HG02642 (cell line): ENCODE results near the gene HK2.
"Not testable (repeated sequence)": the region's sequence is repeated elsewhere in the genome, so short reads cannot be mapped to it uniquely, and the experiment has no call there.

ENCODE experiments used
- ATAC-seq: cut with Tn5 transposase; IDR thresholded peaks from one replicate; pipeline ENCODE4 v1.9.1; 2021; ENCODE audit warnings: mild to moderate bottlenecking; ENCODE audit not compliant: unreplicated experiment, poor library complexity

HK2 gene

DNA sequence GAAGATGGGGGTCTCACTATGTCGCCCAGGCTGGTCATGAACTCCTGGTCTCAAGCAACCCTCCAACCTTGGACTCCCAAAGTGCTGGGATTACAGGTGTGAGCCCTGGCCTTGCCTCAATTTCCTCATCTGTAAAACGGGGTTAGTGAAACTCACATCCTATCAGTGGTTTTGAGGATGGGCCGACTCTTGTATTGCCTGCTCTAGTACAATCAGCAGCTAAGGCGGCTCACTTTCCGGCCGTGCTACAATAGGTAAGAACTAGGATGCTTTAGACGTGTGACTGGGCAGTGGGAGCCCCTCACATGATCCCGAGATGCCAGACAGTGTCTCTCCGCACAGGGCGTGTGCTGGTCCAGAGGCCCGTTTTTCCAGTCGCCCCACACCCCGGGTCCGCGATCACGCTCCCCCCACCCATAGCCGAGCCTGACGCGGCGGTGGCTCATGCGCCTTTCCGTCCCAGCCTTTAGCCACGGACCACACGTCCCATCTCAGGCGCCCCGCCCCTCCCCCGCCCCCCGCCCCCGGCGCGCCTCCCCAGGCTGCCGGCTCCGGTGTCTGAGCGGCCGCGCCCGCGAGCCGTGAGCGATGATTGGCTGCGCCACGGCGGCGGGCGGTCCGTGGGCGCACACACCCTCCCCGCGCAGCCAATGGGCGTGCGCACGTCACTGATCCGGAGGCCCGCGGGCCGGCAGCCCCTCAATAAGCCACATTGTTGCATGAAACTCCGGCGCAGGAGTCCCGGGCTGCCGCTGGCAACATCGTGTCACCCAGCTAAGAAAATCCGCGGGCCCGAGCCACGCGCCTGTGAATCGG lies at the start of gene HK2:
HK2 (plus strand) TSS at position 710 of the 816 bp plus-strand sequence. CDS start 454 bp downstream, outside the sequence.
- ATAC-seq = peak; percentile 85

DNA sequence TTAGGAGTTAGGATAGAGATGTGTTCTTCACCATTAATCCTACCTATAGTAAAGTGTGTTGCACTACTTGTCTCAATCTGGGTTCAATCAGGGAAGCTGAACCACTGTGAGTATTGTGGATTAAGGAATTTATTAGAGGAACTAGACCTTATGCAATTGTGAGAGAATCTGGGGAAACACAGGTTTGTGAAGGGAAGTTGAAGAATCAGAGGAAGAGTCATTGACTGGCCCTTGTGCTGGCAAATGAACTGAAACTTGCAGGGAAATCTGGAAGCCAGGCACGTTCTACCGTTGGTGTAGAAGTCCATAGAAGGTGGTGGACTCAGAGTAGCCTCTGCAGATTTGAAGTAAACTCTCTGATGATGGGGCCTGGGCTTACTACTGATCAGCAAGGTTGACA lies 44.7 kb upstream of the HK2 start:
- ATAC-seq = no peak

DNA sequence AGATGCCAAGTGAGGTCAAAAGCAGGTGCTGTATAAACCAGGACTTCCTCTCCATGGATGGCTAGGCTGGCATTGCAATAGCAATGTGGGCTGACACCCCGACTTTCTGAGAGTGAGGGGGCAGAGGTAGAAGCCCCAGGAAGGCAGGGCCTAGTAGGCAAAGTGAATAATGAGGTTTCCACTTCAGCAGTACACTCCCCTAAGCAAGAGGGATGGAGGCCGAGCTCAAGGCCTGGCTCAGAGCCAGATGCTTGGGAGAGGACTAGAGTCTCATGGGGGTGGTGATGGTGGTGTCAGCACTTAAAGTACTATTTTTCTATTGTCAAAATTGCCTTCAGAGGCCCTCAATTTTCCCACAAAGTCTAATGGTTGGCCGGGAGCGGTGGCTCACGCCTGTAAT lies 41.6 kb upstream of the HK2 start:
- no peak for ATAC-seq

DNA sequence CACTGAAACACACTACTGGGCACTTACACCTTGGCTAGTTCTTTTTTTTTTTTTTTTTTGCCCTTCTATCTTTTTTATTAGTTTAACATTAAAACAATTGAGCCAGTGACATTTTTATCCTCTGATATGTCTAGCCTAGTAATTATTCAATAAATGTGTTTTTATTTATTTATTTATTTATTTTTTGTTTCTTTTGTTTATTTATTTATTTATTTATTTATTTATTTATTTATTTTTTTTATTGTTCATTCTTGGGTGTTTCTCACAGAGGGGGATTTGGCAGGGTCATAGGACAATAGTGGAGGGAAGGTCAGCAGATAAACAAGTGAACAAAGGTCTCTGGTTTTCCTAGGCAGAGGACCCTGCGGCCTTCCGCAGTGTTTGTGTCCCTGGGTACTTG lies 39.0 kb upstream of the HK2 start:
- not testable (repeated sequence) for ATAC-seq

DNA sequence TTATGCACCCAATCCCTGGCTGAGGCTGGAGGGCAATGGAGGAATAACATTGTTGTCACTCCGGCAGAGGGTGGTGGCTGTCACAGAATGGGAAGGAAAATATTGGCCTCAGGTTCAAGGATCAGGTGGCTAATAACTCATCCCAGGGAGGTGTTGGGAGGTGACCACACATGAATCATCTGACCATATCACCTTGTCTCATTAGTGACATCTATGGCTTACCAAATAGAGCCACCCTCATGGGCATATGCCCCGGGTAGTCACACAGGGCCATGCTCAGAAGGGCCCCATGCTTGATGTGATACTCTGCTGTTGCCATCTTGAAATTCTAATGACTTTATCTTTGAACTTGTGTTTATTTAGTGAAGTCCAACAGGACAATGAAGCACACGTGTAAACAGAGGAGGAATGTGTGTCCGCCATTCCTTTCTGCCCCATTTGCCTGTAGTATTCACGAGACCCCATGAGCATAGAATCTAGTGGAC lies 27.5 kb upstream of the HK2 start:
- ATAC-seq = no peak

DNA sequence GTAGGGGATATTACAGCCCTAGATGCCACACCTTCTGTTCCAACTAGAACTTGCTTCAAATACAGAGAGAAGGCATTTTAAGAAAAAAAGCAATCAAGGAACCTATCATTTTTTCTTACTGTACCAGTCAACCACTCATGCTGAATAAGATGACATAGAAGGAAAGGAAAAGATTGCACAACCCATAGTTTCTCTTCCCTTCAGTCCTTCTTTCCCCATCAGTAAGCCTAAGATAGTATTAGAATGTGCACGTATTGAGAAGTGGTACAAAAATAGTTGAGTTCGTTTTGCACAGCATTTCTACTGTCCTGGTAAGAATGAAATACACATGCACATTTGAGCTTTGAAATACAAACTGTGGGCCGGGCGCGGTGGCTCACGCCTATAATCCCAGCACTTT lies 27.0 kb upstream of the HK2 start:
- no peak for ATAC-seq

DNA sequence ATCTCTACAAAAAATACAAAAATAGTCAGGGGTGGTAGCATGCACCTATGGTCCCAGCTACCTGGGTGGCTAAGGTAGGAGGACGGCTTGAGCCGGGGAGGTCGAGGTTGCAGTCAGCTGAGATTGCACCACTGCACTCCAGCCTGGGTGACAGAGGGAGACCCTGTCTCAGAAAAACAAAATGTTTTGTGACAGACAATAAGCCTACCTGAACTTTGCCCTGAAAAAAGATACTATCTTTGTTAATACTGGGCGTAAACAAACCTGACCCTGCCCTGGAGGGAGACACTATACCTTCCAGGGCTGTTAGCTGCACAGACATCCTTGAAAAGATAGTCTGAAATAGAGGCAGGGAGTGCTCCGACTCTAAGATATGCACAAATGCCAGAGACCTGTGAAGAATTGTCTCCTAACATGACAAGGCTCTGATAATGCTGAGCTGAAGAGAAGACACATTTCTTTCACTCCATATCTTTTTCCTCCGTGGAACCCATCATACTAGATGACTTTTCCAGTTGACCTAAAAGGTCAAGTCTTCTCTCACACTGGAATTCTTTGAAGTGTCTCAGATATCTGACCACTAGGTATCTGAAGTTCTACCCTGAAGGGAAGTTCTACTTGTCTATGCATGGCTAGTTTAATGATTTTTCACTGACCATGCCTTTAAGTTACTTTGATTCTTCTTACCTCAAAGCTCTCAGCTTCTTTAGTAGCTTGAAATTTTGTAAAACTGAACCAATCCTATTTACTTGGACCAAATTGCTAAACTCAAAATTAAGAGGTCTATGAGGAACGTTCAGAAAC lies 20.9 kb upstream of the HK2 start:
- ATAC-seq = no peak

DNA sequence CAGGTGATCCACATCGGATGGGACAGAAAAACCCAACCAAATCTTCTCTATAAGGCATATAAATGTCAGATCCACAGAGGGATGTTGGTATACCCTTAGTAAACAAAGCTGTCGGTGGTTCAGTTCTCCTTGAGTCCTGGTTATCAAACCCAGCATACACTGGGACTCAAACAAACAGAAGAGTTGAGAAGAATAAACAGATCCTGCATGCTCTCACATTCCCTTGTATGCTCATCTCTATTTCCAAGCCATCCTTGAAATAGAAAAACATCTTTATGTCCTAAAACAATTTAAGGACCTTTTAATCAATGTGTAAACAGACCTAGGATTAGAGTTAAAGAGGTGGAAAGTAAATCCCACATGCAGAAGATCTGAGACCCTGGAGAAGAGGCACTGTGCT lies 19.8 kb upstream of the HK2 start:
- ATAC-seq = no peak

DNA sequence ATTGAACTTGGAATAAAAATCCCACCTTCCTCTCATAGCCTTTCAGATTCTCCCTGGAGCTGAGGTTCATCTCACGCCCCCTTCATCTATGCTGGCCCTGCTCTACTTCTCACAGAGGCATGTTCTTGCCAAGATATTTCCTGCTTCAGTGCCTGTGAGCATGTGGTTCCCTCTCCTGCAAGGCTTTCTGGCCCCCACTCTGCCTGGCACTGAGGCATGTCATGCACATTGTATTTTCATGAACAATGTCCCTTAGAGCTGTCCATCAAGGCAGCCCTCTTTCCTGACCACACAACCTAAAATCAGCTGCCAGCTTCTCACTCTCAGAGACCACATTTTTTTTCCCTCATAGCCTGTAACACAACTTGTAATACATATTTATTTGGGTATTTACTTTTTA lies 18.0 kb upstream of the HK2 start:
- ATAC-seq = no peak

DNA sequence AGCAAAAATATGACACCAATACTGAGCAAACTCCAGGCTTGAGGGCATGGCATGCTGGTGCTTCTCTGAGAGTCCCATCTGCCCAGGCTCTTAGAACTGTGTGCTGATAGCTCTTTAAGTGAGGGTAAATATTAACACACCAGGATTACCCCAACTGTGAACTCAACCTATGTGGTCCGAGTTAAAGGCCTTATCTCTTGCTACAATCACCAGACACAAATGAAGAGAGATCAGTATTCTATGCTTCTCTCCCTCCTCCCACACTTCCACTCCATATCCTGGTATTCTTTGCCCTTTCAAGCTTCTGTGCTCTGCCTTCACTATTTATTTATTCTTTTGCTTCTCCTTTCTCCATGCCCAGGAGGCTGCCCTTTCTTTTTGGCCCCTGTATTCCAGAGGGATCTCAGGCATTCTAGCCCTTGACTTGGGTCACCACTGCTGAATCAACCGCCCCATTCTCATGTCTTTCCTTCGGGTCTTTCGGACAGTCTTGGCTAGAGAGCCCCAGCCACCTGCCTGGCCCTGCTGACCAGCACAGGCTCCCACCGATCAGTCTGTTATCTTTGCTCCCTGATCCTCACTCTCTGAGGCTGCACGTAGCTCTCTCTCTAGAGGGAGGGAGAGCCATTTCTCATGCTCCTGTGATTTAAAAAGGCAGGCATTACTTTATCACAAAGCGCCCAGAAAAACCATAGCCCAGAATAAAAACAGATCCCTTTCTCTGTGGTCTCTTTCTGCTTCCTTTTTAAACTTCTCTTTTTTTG lies 17.2 kb upstream of the HK2 start:
- ATAC-seq = no peak

DNA sequence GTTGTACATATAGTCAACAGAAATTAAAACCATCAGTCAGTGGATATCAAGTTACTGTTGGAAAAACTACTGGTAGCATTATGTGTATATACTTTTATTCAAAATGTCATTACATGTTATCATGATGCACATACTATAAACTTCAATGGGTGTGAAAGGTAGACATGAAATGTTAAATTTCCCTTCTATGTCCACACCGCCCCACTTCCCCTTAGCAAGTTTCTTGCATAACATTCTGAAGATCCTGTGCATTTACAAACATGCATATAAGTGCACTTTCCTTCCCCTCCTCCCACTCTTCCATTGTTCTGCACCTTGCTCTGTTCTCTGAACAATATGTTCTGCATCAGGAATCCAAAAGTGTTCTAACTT lies 16.6 kb upstream of the HK2 start:
- no peak for ATAC-seq

DNA sequence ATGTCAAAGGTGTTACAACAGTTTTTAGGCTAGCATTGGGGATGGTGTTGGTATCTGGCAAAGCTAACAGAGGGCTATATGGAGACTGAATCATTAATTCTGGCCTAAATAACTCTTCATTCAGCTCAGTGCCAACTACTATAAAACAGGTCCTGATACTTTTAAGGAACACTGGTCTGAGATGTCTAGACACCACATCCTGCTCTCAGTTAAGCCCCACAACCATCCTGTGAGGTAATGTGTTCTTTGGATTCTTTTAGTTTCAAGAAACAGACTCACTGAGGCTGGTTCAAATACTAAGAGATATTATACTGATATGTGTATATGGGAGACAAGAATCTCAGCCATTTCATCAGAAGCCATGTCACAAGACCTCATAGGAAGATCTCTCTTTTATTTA lies 14.2 kb upstream of the HK2 start:
- ATAC-seq = no peak

DNA sequence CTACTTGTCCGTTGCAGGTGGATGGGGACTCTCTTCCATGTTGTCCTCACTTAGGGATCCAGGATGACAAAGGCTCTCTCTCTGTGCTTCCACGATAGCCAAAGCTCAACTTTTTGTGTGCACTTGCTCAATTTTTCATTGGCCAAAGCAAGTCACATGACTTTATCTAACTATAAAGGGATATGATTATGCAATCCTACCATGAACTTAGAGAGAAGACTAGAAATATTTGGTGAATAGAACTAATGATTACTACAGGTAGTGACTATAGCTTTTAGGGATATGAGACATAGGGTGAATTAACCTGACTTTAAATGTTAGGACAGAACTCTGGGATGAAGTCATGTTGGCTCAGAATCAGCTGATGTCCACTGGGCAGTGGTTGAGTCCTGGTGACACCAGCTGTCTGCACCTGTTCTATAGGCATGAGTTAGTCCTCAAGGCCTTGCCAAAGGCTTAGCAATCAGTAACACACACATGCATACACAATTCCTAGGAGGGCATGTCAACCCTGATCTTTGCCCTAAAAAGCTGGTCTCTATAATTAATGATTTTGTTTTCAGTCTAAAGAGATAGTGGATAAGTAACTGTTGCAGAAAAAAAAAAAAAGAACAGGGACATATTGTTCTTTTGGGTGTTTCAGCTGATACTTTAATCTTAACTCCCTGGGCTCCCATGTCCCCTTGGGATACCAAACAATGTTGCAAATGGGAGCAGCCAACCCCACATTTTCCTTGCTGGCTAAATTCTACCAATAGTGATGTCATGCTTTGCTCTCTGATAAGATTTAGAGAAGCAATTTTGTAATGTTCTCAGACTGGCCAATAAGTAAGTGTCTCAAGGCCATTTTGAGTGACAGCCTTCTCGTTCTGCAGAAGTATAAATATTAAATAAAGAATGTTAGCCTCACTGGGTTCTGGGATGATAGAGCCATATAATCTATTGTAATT lies 12.5 kb upstream of the HK2 start:
- no peak for ATAC-seq

DNA sequence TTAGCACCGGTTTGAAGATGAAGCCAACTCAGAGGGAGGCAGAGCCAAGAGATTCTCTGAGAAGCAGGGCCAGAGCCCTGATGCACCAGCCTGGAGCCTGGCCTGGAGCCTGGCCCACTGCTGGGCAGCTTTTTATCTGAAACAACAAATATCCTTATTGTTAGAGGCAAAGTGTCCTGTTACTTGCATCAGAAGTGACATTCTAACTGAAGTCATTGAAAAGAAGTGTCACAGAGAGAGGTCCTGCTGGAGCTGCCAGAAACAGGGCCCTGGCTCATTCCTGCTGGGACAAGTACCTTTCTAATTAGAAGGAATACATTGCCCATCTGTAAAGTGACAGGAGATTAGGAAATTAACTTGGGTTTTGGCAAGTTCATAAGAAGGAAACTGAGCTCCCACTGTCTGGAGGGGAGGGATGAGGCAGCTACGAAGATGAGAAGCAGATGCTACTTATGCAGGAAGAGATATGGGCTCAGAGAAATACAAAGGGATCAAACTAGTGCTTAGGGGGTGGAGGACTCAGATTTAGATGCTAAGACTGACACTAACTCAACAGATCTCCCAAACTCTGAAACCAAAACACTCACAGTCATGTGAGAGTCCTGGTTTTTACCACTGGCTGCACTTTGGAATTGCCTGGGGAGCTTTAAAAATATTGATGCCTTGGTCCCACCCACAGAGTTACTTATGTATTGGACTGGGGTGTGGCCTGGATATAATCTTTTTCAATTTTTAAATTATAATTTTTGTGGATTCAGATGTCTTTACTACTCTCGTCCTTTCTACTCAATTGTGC lies 11.0 kb upstream of the HK2 start:
- no peak for ATAC-seq

DNA sequence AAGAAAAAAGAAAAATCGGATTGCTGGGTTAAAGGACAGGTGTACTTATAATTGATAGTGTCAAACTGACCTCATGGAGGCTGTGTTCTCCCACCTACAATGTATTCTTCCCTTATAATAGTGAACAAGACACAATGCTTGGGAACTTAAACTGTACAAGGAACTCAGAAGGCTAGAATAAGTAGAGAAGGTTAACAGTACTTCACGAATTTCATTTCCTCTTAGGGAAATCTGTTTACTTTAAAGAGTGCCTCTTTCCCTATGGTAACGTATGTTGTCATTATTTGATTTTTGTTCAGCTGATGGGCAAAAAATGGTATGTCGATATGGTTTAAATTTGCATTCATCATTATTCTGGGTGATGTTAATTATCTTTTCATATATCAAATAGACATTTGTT lies 9.2 kb upstream of the HK2 start:
- no peak for ATAC-seq

DNA sequence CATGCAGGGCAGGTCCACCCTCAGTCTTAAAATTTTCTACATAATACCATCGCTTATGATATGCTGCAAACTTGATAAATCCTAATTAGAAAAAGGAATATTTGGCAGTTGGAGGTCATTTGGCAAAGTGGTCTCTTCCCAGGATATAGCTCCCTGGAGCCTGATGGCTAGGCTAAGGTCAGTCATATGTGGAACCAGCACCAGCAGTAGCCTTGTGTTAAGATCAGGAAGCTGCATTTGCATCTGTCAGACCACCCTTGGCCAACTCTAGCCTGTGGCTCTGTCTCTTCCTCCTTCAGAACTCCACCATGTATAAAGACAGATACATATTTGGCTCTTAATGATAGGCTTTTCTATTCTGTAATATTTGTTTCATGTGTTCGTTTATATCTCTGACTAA lies 5.4 kb upstream of the HK2 start:
- no peak for ATAC-seq

DNA sequence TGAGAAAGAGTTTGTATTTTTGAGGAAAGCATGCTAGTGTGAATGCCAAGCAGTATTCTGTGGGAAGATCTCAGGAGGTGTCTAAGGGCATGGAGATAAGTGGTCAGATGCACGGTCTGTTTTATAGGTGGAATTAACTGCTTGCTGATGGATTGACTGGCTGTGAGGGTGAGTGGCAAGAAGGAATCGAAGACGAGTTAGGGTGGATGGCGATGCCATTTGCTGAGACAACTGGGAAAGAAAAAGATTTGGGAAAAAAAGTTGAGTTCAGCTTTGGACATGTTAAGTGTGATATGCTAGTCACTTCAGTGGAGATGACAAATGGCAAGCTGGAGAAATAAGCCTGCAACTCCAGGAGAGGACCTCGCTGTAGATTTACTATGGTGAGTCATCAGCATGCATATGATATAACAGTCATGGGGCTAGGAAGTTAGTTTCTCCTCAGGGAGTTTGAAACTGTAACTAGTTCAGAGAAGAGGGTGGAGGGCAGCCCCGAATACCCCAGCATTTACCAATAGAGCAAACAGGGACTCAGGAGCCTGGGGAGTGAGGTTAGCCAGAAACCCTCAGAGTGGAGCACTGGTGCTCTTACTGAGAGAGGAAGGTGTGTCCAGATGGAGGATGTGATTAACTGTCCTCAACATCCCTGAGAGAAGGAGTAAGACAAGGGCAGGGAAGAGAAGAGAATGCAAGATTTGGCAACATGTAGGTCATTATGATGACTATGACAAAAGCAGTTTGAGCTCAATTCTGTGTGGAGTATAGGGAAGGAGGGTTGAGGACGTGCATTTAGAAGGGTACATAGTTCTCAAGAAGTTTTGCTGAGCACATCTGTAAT lies 2.0 kb upstream of the HK2 start:
- no peak for ATAC-seq

DNA sequence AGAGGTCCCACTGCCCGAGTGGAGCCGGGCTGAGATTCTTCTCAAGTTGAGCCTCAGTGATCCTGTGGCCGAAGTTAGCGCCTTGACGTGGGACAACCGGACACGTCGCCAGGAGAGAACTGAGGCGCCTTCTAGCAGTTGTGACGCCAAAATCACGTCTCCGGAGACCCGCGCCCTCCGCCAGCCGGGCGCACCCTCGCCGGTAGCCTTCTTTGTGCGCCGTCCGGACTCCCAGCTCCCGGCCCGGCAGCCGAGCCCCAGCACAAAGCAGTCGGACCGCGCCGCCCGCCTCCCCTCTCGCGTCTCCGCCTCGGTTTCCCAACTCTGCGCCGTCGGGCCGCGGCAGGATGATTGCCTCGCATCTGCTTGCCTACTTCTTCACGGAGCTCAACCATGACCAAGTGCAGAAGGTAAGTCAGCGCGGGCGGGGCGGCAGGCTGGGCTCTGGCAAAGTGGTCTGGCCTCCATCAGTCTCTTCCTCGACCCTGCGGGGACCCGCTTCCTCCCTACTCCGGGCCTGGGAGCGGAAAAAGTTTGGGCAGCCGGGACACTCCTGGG lies 386 bp downstream of the HK2 start:
- peak; percentile 12 for ATAC-seq
